AG08396 (cell line): ENCODE data around the gene COBL.

Experiments used
- DNase-seq: peaks from one replicate; pipeline ENCODE4 v3.0.0; 2012; ENCODE audit warnings: low spot score, mixed read lengths

COBL gene

GRCh38 chr7:51021906-51022570 is 294.6 kb downstream of the COBL start:
- DNase-seq: no peak

- no peak for DNase-seq
Observed at GRCh38 chr7:51020944-51021343, 295.7 kb downstream of the COBL start.

- no peak for DNase-seq
Observed at GRCh38 chr7:51019891-51020870, 296.4 kb downstream of the COBL start.

GRCh38 chr7:51019191-51019844 is 297.3 kb downstream of the COBL start:
- DNase-seq: no peak

- DNase-seq: no peak
Observed at GRCh38 chr7:51017576-51018535, 298.8 kb downstream of the COBL start.

- no peak for DNase-seq
Observed at GRCh38 chr7:51016546-51016945, 300.1 kb downstream of the COBL start.

GRCh38 chr7:51015581-51015980 is 301.0 kb downstream of the COBL start:
- DNase-seq: no peak

- DNase-seq: no peak
Observed at GRCh38 chr7:51014811-51015210, 301.8 kb downstream of the COBL start.

GRCh38 chr7:51013861-51014511 is 302.6 kb downstream of the COBL start:
- DNase-seq: no peak

GRCh38 chr7:51013218-51013786 is 303.3 kb downstream of the COBL start:
- DNase-seq: no peak

- no peak for DNase-seq
Observed at GRCh38 chr7:51012569-51013217, 303.9 kb downstream of the COBL start.

GRCh38 chr7:51011710-51012350 is 304.8 kb downstream of the COBL start:
- DNase-seq: no peak

- no peak for DNase-seq
Observed at GRCh38 chr7:51010534-51010933, 306.1 kb downstream of the COBL start.

GRCh38 chr7:51009716-51010496 is 306.7 kb downstream of the COBL start:
- DNase-seq: no peak

GRCh38 chr7:51007551-51008505 is 308.8 kb downstream of the COBL start:
- no peak for DNase-seq

GRCh38 chr7:51006483-51007235 is 309.9 kb downstream of the COBL start:
- DNase-seq: no peak

GRCh38 chr7:51005074-51005473 is 311.5 kb downstream of the COBL start:
- no peak for DNase-seq
